Mesenchymal stem cell (in vitro differentiated cells and primary cell): Measurements from ENCODE around the gene MBP.

Experiments
- DNase-seq: peaks from one replicate; pipeline ENCODE4 v3.0.0-alpha.2; 2013
- H2AFZ ChIP-seq: one replicate; pipeline ENCODE4 v1.6.1; 2013; ENCODE audit warnings: low read depth, mild to moderate bottlenecking, control low read depth, inconsistent platforms, low read length, moderate library complexity
- H2AK5ac ChIP-seq: 2 replicates; pipeline ENCODE4 v1.6.1; 2013; ENCODE audit warnings: low read length, moderate library complexity, mild to moderate bottlenecking, inconsistent platforms; ENCODE audit not compliant: severe bottlenecking
- H2BK120ac ChIP-seq: one replicate; pipeline ENCODE4 v1.6.1; 2013; ENCODE audit warnings: low read depth, mild to moderate bottlenecking, inconsistent platforms, low read length, moderate library complexity
- H2BK12ac ChIP-seq, 2 experiments: one replicate each; pipeline ENCODE4 v1.6.1; 2013; ENCODE audit warnings: inconsistent platforms in 2 of 2, low read length in 2 of 2, mild to moderate bottlenecking in 2 of 2, moderate library complexity in 2 of 2, control low read depth in 1 of 2
- H2BK15ac ChIP-seq: one replicate; pipeline ENCODE4 v1.6.1; 2013; ENCODE audit warnings: mild to moderate bottlenecking, low read depth, inconsistent platforms; ENCODE audit not compliant: poor library complexity, severe bottlenecking
- H2BK5ac ChIP-seq: 2 replicates; pipeline ENCODE4 v1.6.1; 2013; ENCODE audit warnings: low read depth, mild to moderate bottlenecking, low read length, control low read depth, inconsistent platforms; ENCODE audit not compliant: poor library complexity, severe bottlenecking
- H3K14ac ChIP-seq, 2 experiments: one replicate each; pipeline ENCODE4 v1.6.1; 2013; ENCODE audit warnings: inconsistent platforms in 2 of 2, low read length in 2 of 2, control low read depth in 1 of 2, mild to moderate bottlenecking in 1 of 2, moderate library complexity in 1 of 2
- H3K18ac ChIP-seq, 2 experiments: one replicate each; pipeline ENCODE4 v1.6.1; 2013; ENCODE audit warnings: inconsistent platforms in 2 of 2, low read length in 2 of 2, control low read depth in 1 of 2, low read depth in 1 of 2, mild to moderate bottlenecking in 1 of 2
- H3K23ac ChIP-seq, 2 experiments: one replicate each; pipeline ENCODE4 v1.6.1; 2013; ENCODE audit warnings: inconsistent platforms in 2 of 2, low read length in 2 of 2, mild to moderate bottlenecking in 2 of 2, moderate library complexity in 2 of 2, control low read depth in 1 of 2
- H3K27ac ChIP-seq: 2 replicates; pipeline ENCODE4 v1.5.1; 2013; ENCODE audit warnings: mild to moderate bottlenecking, moderate library complexity, low read length, control low read depth, inconsistent platforms; ENCODE audit not compliant: poor library complexity, severe bottlenecking
- H3K27me3 ChIP-seq, 2 experiments: 2 replicates each; pipeline versions ENCODE4 v1.6.1 to v1.7.0; 2013; ENCODE audit warnings: low read length in 2 of 2, mild to moderate bottlenecking in 2 of 2, moderate library complexity in 2 of 2, control low read depth in 1 of 2, inconsistent platforms in 1 of 2; ENCODE audit not compliant: control insufficient read depth in 1 of 2, insufficient read depth in 1 of 2
- H3K36me3 ChIP-seq, 2 experiments: 2 replicates each; pipeline versions ENCODE4 v1.6.1 to v1.7.0; 2013; ENCODE audit warnings: low read length in 2 of 2, control low read depth in 1 of 2, inconsistent platforms in 1 of 2, low read depth in 1 of 2, mild to moderate bottlenecking in 1 of 2; ENCODE audit not compliant: insufficient read depth in 2 of 2, control insufficient read depth in 1 of 2
- H3K4ac ChIP-seq, 2 experiments: one replicate each; pipeline ENCODE4 v1.6.1; 2013; ENCODE audit warnings: inconsistent platforms in 2 of 2, low read length in 2 of 2, mild to moderate bottlenecking in 2 of 2, moderate library complexity in 2 of 2, control low read depth in 1 of 2, low read depth in 1 of 2
- H3K4me1 ChIP-seq: 2 replicates; pipeline ENCODE4 v1.6.1; 2013; ENCODE audit warnings: low read depth, low read length, control low read depth; ENCODE audit not compliant: control insufficient read depth, insufficient read depth
- H3K4me2 ChIP-seq: 2 replicates; pipeline ENCODE4 v1.6.1; 2013; ENCODE audit warnings: low read length, mild to moderate bottlenecking, inconsistent platforms; ENCODE audit not compliant: poor library complexity, severe bottlenecking
- H3K4me3 ChIP-seq, 2 experiments: 2 replicates each; pipeline versions ENCODE4 v1.5.1 to v1.7.0; 2013; ENCODE audit warnings: low read length in 2 of 2, mild to moderate bottlenecking in 2 of 2, control low read depth in 1 of 2, low read depth in 1 of 2; ENCODE audit not compliant: insufficient read depth in 1 of 2
- H3K79me1 ChIP-seq: replicated peaks from 2 replicates; pipeline ENCODE4 v1.6.1; 2013; ENCODE audit warnings: mild to moderate bottlenecking, control low read depth, low read length, inconsistent platforms; ENCODE audit not compliant: poor library complexity, severe bottlenecking
- H3K9ac ChIP-seq: 2 replicates; pipeline ENCODE4 v1.7.0; 2013; ENCODE audit warnings: mild to moderate bottlenecking, low read length, moderate library complexity
- H3K9me3 ChIP-seq: 2 replicates; pipeline ENCODE4 v1.7.0; 2013; ENCODE audit warnings: mild to moderate bottlenecking, low read length; ENCODE audit not compliant: control insufficient read depth
- H4K8ac ChIP-seq: one replicate; pipeline ENCODE4 v1.6.1; 2013; ENCODE audit warnings: inconsistent platforms, mild to moderate bottlenecking, low read length, moderate library complexity
- H4K91ac ChIP-seq: one replicate; pipeline ENCODE4 v1.6.1; 2013; ENCODE audit warnings: mild to moderate bottlenecking, low read length, inconsistent platforms
- WGBS: methylation state at CpG from one replicate; pipeline ENCODE4 v1.1.7; 2013; ENCODE audit warnings: mixed read lengths; 5-methylcytosine and 5-hydroxymethylcytosine counted together

The MBP gene

DNA sequence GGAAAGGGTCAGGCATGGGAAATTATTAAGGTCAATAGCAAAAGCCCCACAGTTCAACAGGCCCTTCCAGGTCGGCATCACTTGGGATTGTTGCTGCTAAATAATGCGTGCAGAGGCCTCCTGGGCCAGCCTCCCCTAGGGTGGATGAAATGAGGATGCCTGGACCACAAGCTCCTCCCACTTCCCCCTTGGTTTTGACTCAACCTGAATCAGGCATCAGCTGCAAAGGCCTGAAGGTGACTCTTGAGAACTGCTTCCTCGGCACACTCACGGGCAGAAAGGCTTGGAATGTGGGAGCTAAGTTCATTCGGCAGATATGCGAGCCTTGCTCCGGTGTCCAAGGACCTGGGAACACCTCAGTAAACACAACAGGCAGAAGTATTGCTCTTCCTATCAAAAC lies 69.3 kb downstream of the MBP start:
- Histone ChIP-seq H2BK5ac (no peak overlapping the region), H3K27ac (peak overlapping the region; percentile 75), H3K36me3 (peaks cover 3 to 43% of the 10 kb centered on the region in 2 experiments), H4K91ac (peak overlapping the region; percentile 36), H2BK15ac (peak overlapping the region; percentile 29), H4K8ac (peak overlapping the region; percentile 7), H3K9ac (no peak overlapping the region), H3K4me3 (no peak overlapping the region), H2BK12ac (peak overlapping the region in 1 of 2 experiments; percentile 28), H3K4me2 (no peak overlapping the region), H2AK5ac (peak overlapping the region; percentile 23), H2BK120ac (no peak overlapping the region), H3K9me3 (no peaks in the 10 kb centered on the region), H3K23ac (no peak overlapping the region), H3K4ac (no peak overlapping the region), H3K14ac (no peak overlapping the region), H3K18ac (peak overlapping the region in 1 of 2 experiments; percentile 45), H2AFZ (no peak overlapping the region), H3K27me3 (no peaks in the 10 kb centered on the region), H3K4me1 (peaks cover 39% of the 10 kb centered on the region), H3K79me1 (peaks cover 8% of the 10 kb centered on the region)
- WGBS: 65% methylated on average over 7 of the region's 7 CpGs
- DNase-seq: no peak

DNA sequence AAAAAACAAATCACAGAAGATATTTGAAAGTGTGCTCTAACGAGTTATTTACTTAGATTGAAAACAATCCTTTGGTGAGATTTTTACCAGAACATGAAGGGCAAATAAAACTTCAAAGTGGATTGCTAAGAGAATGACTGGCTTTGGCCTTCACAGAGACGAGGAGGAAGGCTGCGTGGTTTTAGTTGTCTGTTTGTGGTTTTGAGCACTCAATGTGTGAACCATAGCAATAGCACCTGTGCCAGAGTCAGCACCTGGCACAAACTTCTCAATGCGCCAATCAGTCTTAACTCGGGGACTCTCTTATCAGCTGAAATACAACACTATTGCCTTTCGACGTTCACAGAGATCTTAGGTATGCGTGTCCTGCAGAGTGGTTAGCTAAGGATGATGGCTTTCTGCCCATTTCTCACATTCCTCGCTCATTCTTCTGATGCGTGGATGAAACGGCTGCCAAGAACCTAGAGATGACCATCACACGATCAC lies 70.0 kb downstream of the MBP start:
- Histone ChIP-seq H3K4me1 (peaks cover 35% of the 10 kb centered on the region), H3K4ac (no peak overlapping the region), H3K4me2 (no peak overlapping the region), H2AFZ (no peak overlapping the region), H4K8ac (no peak overlapping the region), H2BK120ac (no peak overlapping the region), H3K18ac (no peak overlapping the region), H3K27me3 (no peaks in the 10 kb centered on the region), H2AK5ac (no peak overlapping the region), H3K79me1 (peaks cover 10% of the 10 kb centered on the region), H3K9me3 (no peaks in the 10 kb centered on the region), H3K4me3 (no peak overlapping the region), H3K9ac (no peak overlapping the region), H4K91ac (no peak overlapping the region), H3K36me3 (peaks cover 7 to 43% of the 10 kb centered on the region in 2 experiments), H2BK15ac (no peak overlapping the region), H2BK12ac (peak overlapping the region; percentile 11 to 12), H3K27ac (peak overlapping the region; percentile 75), H2BK5ac (no peak overlapping the region), H3K23ac (no peak overlapping the region), H3K14ac (no peak overlapping the region)
- whole genome bisulfite sequencing: 91% methylated on average over 12 of the region's 12 CpGs
- DNase-seq: no peak

DNA sequence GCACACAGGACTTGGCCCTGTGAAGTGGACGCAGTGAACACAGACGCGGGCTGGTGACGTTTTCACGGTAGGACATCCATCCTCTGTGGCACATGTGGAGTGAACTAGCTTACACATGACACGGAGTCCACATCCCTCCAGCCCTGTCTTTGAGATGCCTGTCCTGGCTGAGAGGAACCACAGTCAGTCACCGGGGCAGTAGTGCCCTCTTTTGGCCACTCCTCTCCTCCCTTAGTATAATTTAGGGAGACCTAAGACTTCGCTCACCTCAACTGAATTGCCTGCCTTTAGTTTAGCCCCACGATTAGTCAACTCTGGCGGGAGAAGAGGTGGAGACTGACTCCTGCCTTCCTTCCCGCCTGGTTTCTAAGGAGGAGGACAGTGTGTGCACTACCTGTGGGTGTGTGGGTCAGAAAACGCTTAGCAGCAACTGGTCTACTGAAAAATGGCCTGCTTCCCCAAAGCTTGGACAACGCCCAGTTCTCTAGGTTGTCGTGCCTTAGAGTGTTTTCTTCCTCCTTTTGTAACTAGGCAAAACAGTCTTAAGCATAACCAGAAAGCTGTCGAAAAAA lies 70.6 kb downstream of the MBP start:
- Histone ChIP-seq H4K91ac (no peak overlapping the region), H2BK5ac (peak overlapping the region; percentile 8), H2BK120ac (no peak overlapping the region), H3K27ac (peak overlapping the region; percentile 75), H3K27me3 (no peaks in the 10 kb centered on the region), H2AK5ac (peak overlapping the region; percentile 67), H3K14ac (peak overlapping the region in 1 of 2 experiments; percentile 78), H3K79me1 (peaks cover 12% of the 10 kb centered on the region), H2BK15ac (peak overlapping the region; percentile 15), H2AFZ (peak overlapping the region; percentile 29), H3K4me2 (no peak overlapping the region), H3K9ac (no peak overlapping the region), H3K18ac (peak overlapping the region in 1 of 2 experiments; percentile 79), H3K9me3 (no peaks in the 10 kb centered on the region), H3K36me3 (peaks cover 7 to 43% of the 10 kb centered on the region in 2 experiments), H3K4me3 (no peak overlapping the region), H3K23ac (no peak overlapping the region), H3K4ac (no peak overlapping the region), H4K8ac (no peak overlapping the region), H3K4me1 (peaks cover 33% of the 10 kb centered on the region), H2BK12ac (peak overlapping the region in 1 of 2 experiments; percentile 89)
- DNase-seq: no peak
- 84% methylated on average over 15 of the region's 15 CpGs for WGBS

DNA sequence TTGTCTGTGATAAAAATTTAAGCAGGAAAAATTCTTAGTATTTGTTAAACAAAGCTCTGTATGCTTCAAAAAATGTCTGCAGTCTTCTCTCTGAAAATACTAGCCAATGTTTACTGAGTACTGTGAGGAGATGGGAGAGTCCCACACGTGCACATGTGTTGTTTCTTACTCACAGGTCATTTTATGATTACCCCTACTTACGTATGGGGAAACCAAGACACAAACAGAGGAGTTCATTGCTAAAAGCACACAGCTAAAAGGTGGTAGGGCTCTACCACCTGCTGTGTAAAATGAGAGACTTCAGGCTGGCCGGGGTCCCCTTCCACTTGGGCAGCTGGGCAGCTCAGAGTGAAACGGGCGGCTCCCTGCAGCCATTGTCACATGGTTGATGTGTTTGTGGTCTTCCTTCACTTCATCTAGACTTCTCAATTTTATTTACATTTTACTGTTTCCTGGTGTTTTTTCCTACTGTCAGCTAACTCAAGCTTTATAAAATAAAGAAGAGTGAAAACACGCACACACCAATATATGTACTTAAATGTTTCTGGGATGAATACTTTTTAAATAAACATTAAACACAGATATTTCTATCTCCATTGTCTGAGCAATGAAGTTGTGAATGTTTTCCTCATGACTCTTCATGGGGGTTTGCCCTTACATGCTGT lies 71.2 kb downstream of the MBP start:
- 71% methylated on average over 3 of the region's 6 CpGs for WGBS
- Histone ChIP-seq H3K4ac (no peak overlapping the region), H3K27ac (peak overlapping the region; percentile 75), H3K18ac (peak overlapping the region in 1 of 2 experiments; percentile 79), H2AFZ (peak overlapping the region; percentile 29), H3K4me2 (no peak overlapping the region), H2BK5ac (peak overlapping the region; percentile 39), H3K9ac (no peak overlapping the region), H2AK5ac (peak overlapping the region; percentile 67), H2BK12ac (peak overlapping the region in 1 of 2 experiments; percentile 89), H2BK15ac (no peak overlapping the region), H3K23ac (no peak overlapping the region), H3K4me3 (no peak overlapping the region), H4K8ac (no peak overlapping the region), H3K4me1 (peaks cover 34% of the 10 kb centered on the region), H3K27me3 (no peaks in the 10 kb centered on the region), H3K9me3 (no peaks in the 10 kb centered on the region), H3K36me3 (peaks cover 7 to 43% of the 10 kb centered on the region in 2 experiments), H4K91ac (no peak overlapping the region), H2BK120ac (no peak overlapping the region), H3K79me1 (peaks cover 12% of the 10 kb centered on the region), H3K14ac (peak overlapping the region in 1 of 2 experiments; percentile 78)
- no peak for DNase-seq
